Hepatocyte (in vitro differentiated cells): ENCODE data around the gene NEDD4L.

Experiments
- CTCF ChIP-seq: fragments of 200-600 bp; sonication (generic); IDR thresholded peaks from 2 replicates; pipeline ENCODE4 v1.5.1; 2016; ENCODE audit warnings: antibody characterized with exemption, mild to moderate bottlenecking; ENCODE audit not compliant: poor library complexity
- EZH2 ChIP-seq: fragments of 200-600 bp; sonication (generic); IDR thresholded peaks from 2 replicates; pipeline ENCODE4 v1.6.1; 2016; ENCODE audit warnings: antibody characterized with exemption, mild to moderate bottlenecking, borderline replicate concordance
- EZH2phosphoT487 ChIP-seq: fragments of 200-600 bp; sonication (generic); IDR thresholded peaks from one replicate; pipeline ENCODE4 v1.6.1; 2018; ENCODE audit warnings: antibody characterized with exemption, mild to moderate bottlenecking, low read depth, moderate library complexity; ENCODE audit not compliant: unreplicated experiment, severe bottlenecking

- TF ChIP-seq CTCF (no peak), EZH2 (no peak), EZH2phosphoT487 (no peak)
These were observed 108.2 kb downstream of the NEDD4L start for GRCh38 chr18:58152216-58152615.
